Transverse colon (tissue), 4 donors: ENCODE results near the gene PPP1R14B. TPM values are rescaled to one million over a fixed set of nuclear protein-coding genes. Genes with fewer than 3 reads are reported as not detected.

Experiments
- DNase-seq: peaks from one replicate; pipeline ENCODE4 v3.0.0-alpha.2; 2019
- H3K27ac ChIP-seq, 4 donors: fragments of 200-600 bp; sonication (generic); 2 replicates each; pipeline ENCODE4 v1.5.1; 2016 to 2018; ENCODE audit warnings: inconsistent platforms in 4 of 4
- H3K27me3 ChIP-seq: fragments of 200-600 bp; sonication (generic); 2 replicates; pipeline ENCODE4 v1.5.1; 2017; ENCODE audit warnings: inconsistent platforms
- H3K36me3 ChIP-seq, 4 donors: fragments of 200-600 bp; sonication (generic); 2 replicates each; pipeline ENCODE4 v1.5.1; 2017 to 2019; ENCODE audit warnings: inconsistent platforms in 4 of 4
- H3K4me1 ChIP-seq, 4 donors: fragments of 200-600 bp; sonication (generic); 2 replicates each; pipeline ENCODE4 v1.5.1; 2017 to 2020; ENCODE audit warnings: inconsistent platforms in 4 of 4
- H3K4me3 ChIP-seq, 4 donors: fragments of 200-600 bp; sonication (generic); 1 replicate in 1 of 4; 2 replicates in 3 of 4; pipeline versions ENCODE4 v1.5.1 to v1.6.1; 2017 to 2019; ENCODE audit warnings: inconsistent platforms in 4 of 4
- H3K9me3 ChIP-seq, 2 donors: fragments of 200-600 bp; sonication (generic); 2 replicates each; pipeline ENCODE4 v1.5.1; 2017 to 2019; ENCODE audit warnings: inconsistent platforms in 2 of 2
- EP300 ChIP-seq: sonication (generic); formaldehyde crosslinking; IDR thresholded peaks from one replicate; pipeline ENCODE4 v1.6.1; 2017; ENCODE audit warnings: antibody characterized with exemption, low read depth
- POLR2A ChIP-seq: fragments of 450-650 bp; IDR thresholded peaks from one replicate; pipeline ENCODE4 v1.6.1; 2016; ENCODE audit warnings: antibody characterized with exemption, mild to moderate bottlenecking, moderate library complexity
- POLR2AphosphoS5 ChIP-seq, 3 donors: sonication (generic); formaldehyde crosslinking; IDR thresholded peaks; one replicate each; pipeline ENCODE4 v1.6.1; 2016; ENCODE audit warnings: antibody characterized with exemption in 3 of 3
- WGBS, 2 donors: methylation state at CpG; one replicate each; pipeline ENCODE4 v1.1.5; 2018; ENCODE audit warnings: low coverage in 1 of 2; 5-methylcytosine and 5-hydroxymethylcytosine counted together
- in situ Hi-C, 4 donors: fragments of 200-750 bp; cut with MboI; loops; one replicate each; pipeline versions ENCODE4 v1.15.0 to v1.15.1; 2017; ENCODE audit warnings: low sequenced_read_pairs in 3 of 4, low pct_ligation_motif_present in 1 of 4, low pct_unique_long_range_greater_than_20kb in 1 of 4
- intact Hi-C: fragments of 100-400 bp; cut with DNase I; formaldehyde crosslinking; loops from one replicate; pipeline ENCODE4 v1.15.1; 2023; ENCODE audit warnings: low total_unique reads
- total RNA-seq, 4 donors: library from RNA; depleted of rRNA; stranded (reverse); fragments of >200 nt; gene quantifications; one replicate each; pipeline ENCODE4 v1.1.0, GENCODE V29; 2016
- TF ChIP-seq, protein P1 (sequence below), 5 experiments: fragments of 200-600 bp in 3 of 5; fragments of 450-650 bp in 2 of 5; sonication (generic) in 3 of 5; IDR thresholded peaks; 1 replicate in 2 of 5; 2 replicates in 3 of 5; pipeline ENCODE4 v1.5.1; 2016 to 2017; ENCODE audit warnings: antibody characterized with exemption in 5 of 5, inconsistent platforms in 3 of 5, mild to moderate bottlenecking in 2 of 5, moderate library complexity in 1 of 5

PPP1R14B gene
- total RNA-seq, 4 donors from 2014 or later = 62.8 to 80.4 (median 73.2) TPM

DNA sequence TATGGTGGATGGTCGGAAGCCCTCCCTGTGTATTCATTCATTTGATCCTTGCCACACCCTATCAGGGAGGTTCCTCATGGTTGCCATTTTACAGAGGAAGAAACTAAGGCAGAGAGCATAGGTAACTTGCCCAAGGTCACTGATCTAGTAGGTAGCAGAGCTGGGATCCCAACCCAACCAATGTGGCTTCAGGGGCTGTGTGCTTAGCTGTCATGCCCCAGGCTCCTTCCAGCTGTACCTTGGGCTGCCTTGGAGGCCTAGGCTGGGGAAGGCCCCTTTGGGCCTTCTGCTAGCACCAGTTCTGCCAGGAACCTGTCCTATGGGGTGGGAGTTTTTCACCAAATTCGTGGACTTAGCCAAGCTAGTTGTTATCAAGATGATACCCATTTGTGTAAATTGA lies 29.1 kb upstream of the PPP1R14B start:
- DNase-seq = no peak
- Histone ChIP-seq H3K36me3 (peaks cover 0 to 13% (median 4%) of the 10 kb centered on the region in 4 donors), H3K27ac (peak overlapping the region in 2 of 4 donors; percentile 33 to 95), H3K4me3 (no peak overlapping the region), H3K27me3 (no peaks in the 10 kb centered on the region), H3K9me3 (no peaks in the 10 kb centered on the region), H3K4me1 (peaks cover 0 to 49% (median 31%) of the 10 kb centered on the region in 4 donors)
- intact Hi-C loops = no loop called here
- TF ChIP-seq EP300 (no peak), POLR2AphosphoS5 (IDR thresholded peaks at IDR 0.05) (no peak), POLR2A (no peak)
- TF ChIP-seq, protein P1, sequence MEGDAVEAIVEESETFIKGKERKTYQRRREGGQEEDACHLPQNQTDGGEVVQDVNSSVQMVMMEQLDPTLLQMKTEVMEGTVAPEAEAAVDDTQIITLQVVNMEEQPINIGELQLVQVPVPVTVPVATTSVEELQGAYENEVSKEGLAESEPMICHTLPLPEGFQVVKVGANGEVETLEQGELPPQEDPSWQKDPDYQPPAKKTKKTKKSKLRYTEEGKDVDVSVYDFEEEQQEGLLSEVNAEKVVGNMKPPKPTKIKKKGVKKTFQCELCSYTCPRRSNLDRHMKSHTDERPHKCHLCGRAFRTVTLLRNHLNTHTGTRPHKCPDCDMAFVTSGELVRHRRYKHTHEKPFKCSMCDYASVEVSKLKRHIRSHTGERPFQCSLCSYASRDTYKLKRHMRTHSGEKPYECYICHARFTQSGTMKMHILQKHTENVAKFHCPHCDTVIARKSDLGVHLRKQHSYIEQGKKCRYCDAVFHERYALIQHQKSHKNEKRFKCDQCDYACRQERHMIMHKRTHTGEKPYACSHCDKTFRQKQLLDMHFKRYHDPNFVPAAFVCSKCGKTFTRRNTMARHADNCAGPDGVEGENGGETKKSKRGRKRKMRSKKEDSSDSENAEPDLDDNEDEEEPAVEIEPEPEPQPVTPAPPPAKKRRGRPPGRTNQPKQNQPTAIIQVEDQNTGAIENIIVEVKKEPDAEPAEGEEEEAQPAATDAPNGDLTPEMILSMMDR (IDR thresholded peaks at IDR 0.05) = no peak
- 78 to 100% methylated on average over 1 to 2 of the region's 2 CpGs for WGBS, 2 donors
- in situ Hi-C loops = no loop called here

DNA sequence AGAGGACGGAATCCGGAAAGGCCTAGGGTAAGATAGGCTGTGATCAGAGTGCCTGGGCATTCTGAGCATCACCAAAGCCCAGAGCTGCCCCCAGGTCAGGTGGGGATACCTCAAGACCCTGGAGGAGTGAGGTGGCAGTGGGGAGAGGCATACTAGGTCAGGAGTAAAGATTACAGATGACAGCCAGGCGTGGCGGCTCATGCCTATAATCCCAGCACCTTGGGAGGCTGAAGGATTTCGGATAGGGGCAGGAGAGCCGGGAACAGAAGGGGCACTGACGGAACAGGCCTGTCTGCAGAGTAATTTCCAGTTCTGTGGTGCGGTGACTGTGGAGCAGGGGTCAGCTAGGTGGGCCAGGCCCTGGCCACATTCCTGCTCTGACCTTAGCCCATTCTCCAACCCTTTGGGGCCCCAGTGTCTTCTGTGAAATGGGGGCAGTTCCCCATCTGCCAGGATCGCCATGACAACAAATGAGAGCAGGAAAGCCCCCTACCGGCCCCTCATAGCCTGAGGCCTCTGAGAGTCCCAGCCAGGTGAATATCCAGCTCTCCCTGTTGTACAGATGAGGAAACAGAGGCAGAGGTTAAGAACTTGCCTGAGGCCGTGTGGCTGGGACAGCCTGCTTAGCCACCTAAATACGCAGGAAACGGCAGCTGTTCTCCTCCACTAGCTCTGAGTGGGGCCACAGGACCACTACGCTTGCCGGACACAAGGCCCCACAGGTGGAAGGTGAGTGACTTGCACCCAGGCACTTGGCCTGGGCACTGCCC lies 28.5 kb upstream of the PPP1R14B start:
- no peak for DNase-seq
- TF ChIP-seq EP300 = no peak
- no peak for TF ChIP-seq POLR2A
- TF ChIP-seq, protein P1 (IDR thresholded peaks at IDR 0.05) = no peak
- TF ChIP-seq POLR2AphosphoS5 (IDR thresholded peaks at IDR 0.05) = no peak
- H3K9me3 ChIP-seq = no peaks in the 10 kb centered on the region
- intact Hi-C loops = no loop called here
- H3K27ac ChIP-seq = peak overlapping the region in 3 of 4 donors; percentile 24 to 96 (median 95)
- peaks cover 0 to 13% (median 4%) of the 10 kb centered on the region in 4 donors for H3K36me3 ChIP-seq
- in situ Hi-C loops = no loop called here
- H3K4me3 ChIP-seq = no peak overlapping the region
- H3K4me1 ChIP-seq = peaks cover 0 to 49% (median 31%) of the 10 kb centered on the region in 4 donors
- 93% methylated on average over 15 of the region's 15 CpGs; no CpG with 5 or more reads in 1 of the 2 donors for WGBS, 2 donors
- H3K27me3 ChIP-seq = no peaks in the 10 kb centered on the region

DNA sequence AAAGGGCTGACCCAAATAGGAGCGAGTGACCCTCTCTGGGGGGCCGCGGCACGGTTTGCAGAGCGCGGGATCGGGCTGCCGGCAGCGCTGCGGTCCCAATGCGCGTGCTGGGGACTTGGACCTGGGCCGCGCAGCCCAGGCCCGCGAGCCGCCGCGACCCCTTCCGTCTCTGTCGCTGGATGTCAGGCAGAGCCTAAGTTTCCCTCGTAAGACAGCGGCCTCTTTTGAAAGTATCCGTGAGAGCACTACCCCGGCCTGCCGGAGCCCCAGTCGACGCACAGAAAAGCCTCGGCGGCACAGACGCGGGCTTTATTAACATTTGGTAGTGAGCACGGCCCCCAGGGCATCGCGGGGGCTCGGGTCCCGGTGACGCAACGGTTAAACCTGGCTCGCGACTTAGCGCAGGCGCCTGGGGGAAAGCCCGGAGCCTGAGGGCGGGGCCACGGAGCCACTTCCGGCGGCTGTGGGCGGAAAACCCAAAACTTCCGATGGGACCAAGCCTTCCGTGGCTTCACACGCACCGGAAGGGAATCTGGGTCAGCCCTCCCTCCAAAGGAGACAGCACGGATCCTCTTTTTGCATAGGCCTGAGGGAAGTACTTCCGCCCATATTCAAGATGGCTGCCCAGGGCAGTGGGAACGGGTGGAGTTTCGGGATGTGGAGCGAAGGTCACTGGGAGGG lies 22.9 kb upstream of the PPP1R14B start:
- intact Hi-C loops (no loop called here), in situ Hi-C loops (no loop called here)
- Histone ChIP-seq H3K4me1 (peaks cover 10 to 52% (median 40%) of the 10 kb centered on the region in 4 donors), H3K9me3 (no peaks in the 10 kb centered on the region), H3K4me3 (peak overlapping the region; percentile 51 to 85 (median 66)), H3K36me3 (peaks cover 0 to 8% (median 3%) of the 10 kb centered on the region in 4 donors), H3K27me3 (no peaks in the 10 kb centered on the region), H3K27ac (peak overlapping the region; percentile 97 to 99 (median 98))
- peak; percentile 98 for DNase-seq
- WGBS, 2 donors = 1% methylated on average over 44 of the region's 58 CpGs; no CpG with 5 or more reads in 1 of the 2 donors
- peak; percentile 76 to 96 (median 84) for TF ChIP-seq POLR2AphosphoS5 (IDR thresholded peaks at IDR 0.05)
- TF ChIP-seq POLR2A = peak; percentile 66
- TF ChIP-seq, protein P1 (IDR thresholded peaks at IDR 0.05) = peak in 1 of 5 experiments; percentile 9
- TF ChIP-seq EP300 = no peak

DNA sequence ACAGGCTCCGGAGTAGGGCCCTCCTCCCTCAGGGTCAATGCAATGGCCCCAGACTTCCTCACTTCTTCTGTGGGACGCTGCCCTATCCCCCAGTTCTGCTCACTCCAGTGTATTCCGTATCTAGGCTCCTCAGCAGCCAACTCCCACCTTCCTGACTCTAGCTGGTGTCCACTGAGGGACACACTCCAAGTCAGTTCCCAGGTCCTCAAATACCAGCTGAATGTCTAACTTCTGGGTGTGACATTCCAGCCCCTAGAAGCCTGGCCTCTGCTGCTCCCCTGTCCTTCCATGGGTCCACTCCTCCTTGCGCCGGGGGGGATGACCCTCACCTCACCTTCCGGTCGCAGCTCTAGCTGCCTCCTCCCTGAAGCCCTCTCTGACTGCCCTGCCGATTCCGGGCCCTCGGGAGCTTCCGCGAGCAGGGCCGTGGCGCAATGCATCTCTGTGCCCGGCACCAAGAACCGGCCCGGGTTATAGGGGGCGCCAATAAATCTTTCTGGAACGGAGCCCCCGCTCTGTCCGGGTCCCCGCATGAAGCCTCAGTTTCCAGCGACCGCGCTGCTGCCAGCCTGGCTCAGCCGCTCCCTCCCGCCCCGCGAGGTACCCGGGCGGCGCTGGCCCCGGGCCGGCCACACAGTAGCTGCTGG lies 22.3 kb upstream of the PPP1R14B start:
- in situ Hi-C loops (no loop called here), intact Hi-C loops (no loop called here)
- H3K27ac ChIP-seq = peak overlapping the region; percentile 97 to 99 (median 98)
- H3K4me1 ChIP-seq = peaks cover 10 to 48% (median 39%) of the 10 kb centered on the region in 4 donors
- peaks cover 0 to 8% (median 3%) of the 10 kb centered on the region in 4 donors for H3K36me3 ChIP-seq
- H3K4me3 ChIP-seq = peak overlapping the region; percentile 51 to 85 (median 66)
- no peaks in the 10 kb centered on the region for H3K9me3 ChIP-seq
- 0% methylated on average over 26 of the region's 34 CpGs; no CpG with 5 or more reads in 1 of the 2 donors for WGBS, 2 donors
- DNase-seq = peak; percentile 75
- no peak for TF ChIP-seq EP300
- H3K27me3 ChIP-seq = no peaks in the 10 kb centered on the region
